Thoracic aorta (tissue), 2 donors: Measurements from ENCODE around the gene EPHA6. TPM values are rescaled to one million over a fixed set of nuclear protein-coding genes. Genes with fewer than 3 reads are reported as not detected.

Experiments
- ATAC-seq: fragments of 150-250 bp; one replicate; pipeline ENCODE4 v1.8.0; 2017; ENCODE audit warnings: low read depth; ENCODE audit not compliant: insufficient number of reproducible peaks, low FRiP score
- DNase-seq: peaks from one replicate; pipeline ENCODE4 v3.0.0-alpha.2; 2020; ENCODE audit warnings: low spot score
- H3K27ac ChIP-seq, 2 donors: fragments of 200-600 bp; sonication (generic); 1 replicate in 1 of 2; 2 replicates in 1 of 2; pipeline ENCODE4 v1.5.1; 2016; ENCODE audit warnings: mild to moderate bottlenecking in 2 of 2, moderate library complexity in 2 of 2
- H3K27me3 ChIP-seq: fragments of 200-600 bp; sonication (generic); replicated peaks from 2 replicates; pipeline ENCODE4 v1.6.0; 2016; ENCODE audit warnings: mild to moderate bottlenecking; ENCODE audit not compliant: insufficient read depth
- H3K36me3 ChIP-seq: fragments of 200-600 bp; sonication (generic); one replicate; pipeline ENCODE4 v1.5.1; 2016
- H3K4me1 ChIP-seq, 2 donors: fragments of 200-600 bp; sonication (generic); 1 replicate in 1 of 2; 2 replicates in 1 of 2; pipeline versions ENCODE4 v1.5.1 to v1.6.0; 2016; ENCODE audit warnings: low read depth in 2 of 2, mild to moderate bottlenecking in 1 of 2; ENCODE audit not compliant: control insufficient read depth in 1 of 2
- H3K4me3 ChIP-seq: fragments of 200-600 bp; sonication (generic); 2 replicates; pipeline ENCODE4 v1.5.1; 2016; ENCODE audit warnings: mild to moderate bottlenecking
- H3K9me3 ChIP-seq: fragments of 200-600 bp; sonication (generic); 2 replicates; pipeline ENCODE4 v1.5.1; 2016
- CTCF ChIP-seq: fragments of 200-600 bp; sonication (generic); IDR thresholded peaks from one replicate; pipeline ENCODE4 v1.5.1; 2019; ENCODE audit warnings: antibody characterized with exemption
- total RNA-seq, 2 donors: library from RNA; depleted of rRNA; stranded (reverse); fragments of >200 nt; gene quantifications; one replicate each; pipeline versions ENCODE4 v1.1.0 to v1.2.3, GENCODE V29; 2016

EPHA6 gene
- total RNA-seq, 2 donors from 2014 or later: 0.71 to 3.2 TPM

- no peak for DNase-seq
- no peaks in the 10 kb centered on the region for H3K36me3 ChIP-seq
These were observed 145.7 kb downstream of the EPHA6 start for GRCh38 chr3:96959901-96960641.

GRCh38 chr3:96960661-96961330 lies 146.4 kb downstream of the EPHA6 start:
- no peak overlapping the region for H3K27ac ChIP-seq
- no peak for ATAC-seq
- peaks cover 0 to 6% of the 10 kb centered on the region in 2 donors for H3K4me1 ChIP-seq
- TF ChIP-seq CTCF: no peak
- H3K4me3 ChIP-seq: no peak overlapping the region
- no peak for DNase-seq
- H3K36me3 ChIP-seq: no peaks in the 10 kb centered on the region
- H3K27me3 ChIP-seq: no peaks in the 10 kb centered on the region
- H3K9me3 ChIP-seq: no peaks in the 10 kb centered on the region

More at GRCh38 chr3:96959901-96960641, 145.7 kb downstream of the EPHA6 start:
- Histone ChIP-seq H3K4me3 (no peak overlapping the region), H3K27ac (no peak overlapping the region), H3K4me1 (peaks cover 0 to 6% of the 10 kb centered on the region in 2 donors), H3K27me3 (no peaks in the 10 kb centered on the region), H3K9me3 (no peaks in the 10 kb centered on the region)
- no peak for TF ChIP-seq CTCF
- ATAC-seq: no peak

- ATAC-seq: no peak
- no peak for TF ChIP-seq CTCF
These were observed 147.2 kb downstream of the EPHA6 start for GRCh38 chr3:96961576-96961975.

GRCh38 chr3:96966181-96966929 lies 152.0 kb downstream of the EPHA6 start:
- no peak overlapping the region for H3K4me3 ChIP-seq
- no peaks in the 10 kb centered on the region for H3K36me3 ChIP-seq
- DNase-seq (no peak), ATAC-seq (no peak)
- TF ChIP-seq CTCF: no peak
- no peaks in the 10 kb centered on the region for H3K27me3 ChIP-seq
- H3K27ac ChIP-seq: no peak overlapping the region
- H3K4me1 ChIP-seq: no peaks in the 10 kb centered on the region
- H3K9me3 ChIP-seq: no peaks in the 10 kb centered on the region

More at GRCh38 chr3:96961576-96961975, 147.2 kb downstream of the EPHA6 start:
- Histone ChIP-seq H3K27me3 (no peaks in the 10 kb centered on the region), H3K9me3 (no peaks in the 10 kb centered on the region), H3K4me3 (no peak overlapping the region), H3K36me3 (no peaks in the 10 kb centered on the region), H3K4me1 (peaks cover 0 to 6% of the 10 kb centered on the region in 2 donors), H3K27ac (no peak overlapping the region)
- no peak for DNase-seq

GRCh38 chr3:96970211-96970610 lies 155.8 kb downstream of the EPHA6 start:
- no peak for TF ChIP-seq CTCF
- Histone ChIP-seq H3K4me3 (no peak overlapping the region), H3K9me3 (no peaks in the 10 kb centered on the region), H3K4me1 (no peaks in the 10 kb centered on the region), H3K36me3 (no peaks in the 10 kb centered on the region), H3K27me3 (no peaks in the 10 kb centered on the region), H3K27ac (no peak overlapping the region)
- no peak for ATAC-seq
- no peak for DNase-seq
